Measurements from ENCODE around the gene RALGAPA1. TPM values are rescaled to one million over a fixed set of nuclear protein-coding genes. Genes with fewer than 3 reads are reported as not detected.
"Not testable (repeated sequence)": the region's sequence is repeated elsewhere in the genome, so short reads cannot be mapped to it uniquely, and the experiment has no call there.

The RALGAPA1 gene
- polyA plus RNA-seq, 1 donor from 2014 or later, result 73.3 TPM

DNA sequence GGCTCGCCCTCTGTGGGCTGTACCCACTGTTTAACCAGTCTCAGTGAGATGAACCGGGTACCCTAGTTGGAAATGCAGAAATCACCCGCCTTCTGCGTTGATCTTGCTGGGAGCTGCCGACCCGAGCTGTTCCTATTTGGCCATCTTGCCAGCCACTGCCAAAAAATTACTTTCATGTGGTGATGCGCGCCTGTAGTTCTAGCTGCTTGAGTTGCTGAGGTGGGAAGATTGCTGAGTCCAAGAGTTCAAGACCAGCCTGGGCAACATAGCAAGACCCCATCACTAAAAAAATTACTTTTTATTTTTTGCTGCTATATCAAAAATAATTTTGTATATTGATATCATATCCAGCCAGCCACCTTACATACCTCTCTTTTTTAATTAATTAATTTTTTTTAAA is 35.4 kb upstream of the RALGAPA1 start:
- H3K9me2 ChIP-seq (ENCODE audit: insufficient read depth, low read length), result no peaks in the 10 kb centered on the region
- no peak overlapping the region for H3K9ac ChIP-seq (ENCODE audit: low read length)

DNA sequence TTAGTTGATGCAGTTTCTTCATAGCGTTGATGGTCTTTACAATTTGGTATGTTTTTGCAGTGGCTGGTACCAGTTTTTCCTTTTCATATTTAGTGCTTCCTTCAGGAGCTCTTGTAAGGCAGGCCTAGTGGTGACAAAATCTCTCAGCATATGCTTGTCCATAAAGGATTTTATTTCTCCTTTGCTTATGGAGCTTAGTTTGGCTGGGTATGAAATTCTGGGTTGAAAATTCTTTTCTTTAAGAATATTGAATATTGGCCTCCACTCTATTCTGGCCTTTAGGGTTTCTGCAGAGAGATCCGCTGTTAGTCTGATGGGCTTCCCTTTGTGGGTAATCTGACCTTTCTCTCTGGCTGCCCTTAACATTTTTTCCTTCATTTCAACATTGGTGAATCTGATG is 33.1 kb upstream of the RALGAPA1 start:
- H3K79me2 ChIP-seq (replicated peaks; ENCODE audit: insufficient read depth, low read length); H3F3A ChIP-seq (ENCODE audit: insufficient read depth, low read length, poor library complexity, severe bottlenecking); H3K4me3 ChIP-seq (ENCODE audit: low read length); H3K9me3 ChIP-seq (ENCODE audit: low read length); H2AFZ ChIP-seq (ENCODE audit: low read depth, low read length); H4K20me1 ChIP-seq (ENCODE audit: insufficient read depth); H3K36me3 ChIP-seq (ENCODE audit: insufficient read depth, low read length); H3K27me3 ChIP-seq (ENCODE audit: insufficient read depth, low read depth, low read length); H3K9me2 ChIP-seq (ENCODE audit: insufficient read depth, low read length); H3K9ac ChIP-seq (ENCODE audit: low read length); H3K27ac ChIP-seq (ENCODE audit: low read length); H3K4me2 ChIP-seq (ENCODE audit: low read length): not testable (repeated sequence)

More for the DNA sequence above, 35.4 kb upstream of the RALGAPA1 start:
- H4K20me1 ChIP-seq (ENCODE audit: insufficient read depth), result no peaks in the 10 kb centered on the region
- no peaks in the 10 kb centered on the region for H3F3A ChIP-seq (ENCODE audit: insufficient read depth, low read length, poor library complexity, severe bottlenecking)
- no peaks in the 10 kb centered on the region for H3K27me3 ChIP-seq (ENCODE audit: insufficient read depth, low read depth, low read length)
- no peaks in the 10 kb centered on the region for H3K36me3 ChIP-seq (ENCODE audit: insufficient read depth, low read length)
- no peak for TF ChIP-seq POLR2AphosphoS5 (IDR thresholded peaks at IDR 0.05)
- TF ChIP-seq EZH2 (IDR thresholded peaks at IDR 0.05; ENCODE audit: borderline replicate concordance, insufficient read depth, low read length, poor library complexity, severe bottlenecking), result no peak
- no peak for TF ChIP-seq RAD21 (conservative IDR thresholded peaks at IDR 0.05)
- TF ChIP-seq, protein P1, sequence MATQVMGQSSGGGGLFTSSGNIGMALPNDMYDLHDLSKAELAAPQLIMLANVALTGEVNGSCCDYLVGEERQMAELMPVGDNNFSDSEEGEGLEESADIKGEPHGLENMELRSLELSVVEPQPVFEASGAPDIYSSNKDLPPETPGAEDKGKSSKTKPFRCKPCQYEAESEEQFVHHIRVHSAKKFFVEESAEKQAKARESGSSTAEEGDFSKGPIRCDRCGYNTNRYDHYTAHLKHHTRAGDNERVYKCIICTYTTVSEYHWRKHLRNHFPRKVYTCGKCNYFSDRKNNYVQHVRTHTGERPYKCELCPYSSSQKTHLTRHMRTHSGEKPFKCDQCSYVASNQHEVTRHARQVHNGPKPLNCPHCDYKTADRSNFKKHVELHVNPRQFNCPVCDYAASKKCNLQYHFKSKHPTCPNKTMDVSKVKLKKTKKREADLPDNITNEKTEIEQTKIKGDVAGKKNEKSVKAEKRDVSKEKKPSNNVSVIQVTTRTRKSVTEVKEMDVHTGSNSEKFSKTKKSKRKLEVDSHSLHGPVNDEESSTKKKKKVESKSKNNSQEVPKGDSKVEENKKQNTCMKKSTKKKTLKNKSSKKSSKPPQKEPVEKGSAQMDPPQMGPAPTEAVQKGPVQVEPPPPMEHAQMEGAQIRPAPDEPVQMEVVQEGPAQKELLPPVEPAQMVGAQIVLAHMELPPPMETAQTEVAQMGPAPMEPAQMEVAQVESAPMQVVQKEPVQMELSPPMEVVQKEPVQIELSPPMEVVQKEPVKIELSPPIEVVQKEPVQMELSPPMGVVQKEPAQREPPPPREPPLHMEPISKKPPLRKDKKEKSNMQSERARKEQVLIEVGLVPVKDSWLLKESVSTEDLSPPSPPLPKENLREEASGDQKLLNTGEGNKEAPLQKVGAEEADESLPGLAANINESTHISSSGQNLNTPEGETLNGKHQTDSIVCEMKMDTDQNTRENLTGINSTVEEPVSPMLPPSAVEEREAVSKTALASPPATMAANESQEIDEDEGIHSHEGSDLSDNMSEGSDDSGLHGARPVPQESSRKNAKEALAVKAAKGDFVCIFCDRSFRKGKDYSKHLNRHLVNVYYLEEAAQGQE (IDR thresholded peaks at IDR 0.05; ENCODE audit: borderline replicate concordance), result no peak
- no peak for TF ChIP-seq MXI1 (conservative IDR thresholded peaks at IDR 0.05; ENCODE audit: poor library complexity, severe bottlenecking)
- H3K9me3 ChIP-seq (ENCODE audit: low read length), result no peaks in the 10 kb centered on the region
- H3K4me3 ChIP-seq (ENCODE audit: low read length), result no peak overlapping the region
- no peak overlapping the region for H3K27ac ChIP-seq (ENCODE audit: low read length)
- H2AFZ ChIP-seq (ENCODE audit: low read depth, low read length), result no peak overlapping the region
- no peak overlapping the region for H3K4me2 ChIP-seq (ENCODE audit: low read length)
- no peaks in the 10 kb centered on the region for H3K79me2 ChIP-seq (replicated peaks; ENCODE audit: insufficient read depth, low read length)

DNA sequence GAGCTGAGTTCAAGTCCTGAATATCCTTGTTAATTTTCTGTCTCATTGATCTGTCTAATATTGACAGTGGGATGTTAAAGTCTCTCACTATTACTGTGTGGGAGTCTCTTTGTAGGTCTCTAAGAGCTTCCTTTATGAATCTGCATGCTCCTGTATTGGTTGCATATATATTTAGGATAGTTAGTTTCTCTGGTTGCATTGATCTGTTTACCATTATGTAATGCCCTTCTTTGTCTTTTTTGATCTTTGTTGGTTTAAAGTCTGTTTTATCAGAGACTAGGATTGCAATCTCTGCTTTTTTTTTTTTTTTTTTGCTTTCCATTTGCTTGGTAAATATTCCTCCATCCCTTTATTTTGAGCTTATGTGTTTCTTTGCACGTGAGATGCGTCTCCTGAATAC is 32.6 kb upstream of the RALGAPA1 start:
- not testable (repeated sequence) for H4K20me1 ChIP-seq (ENCODE audit: insufficient read depth); H3K9me2 ChIP-seq (ENCODE audit: insufficient read depth, low read length); H3K4me3 ChIP-seq (ENCODE audit: low read length); H3K79me2 ChIP-seq (replicated peaks; ENCODE audit: insufficient read depth, low read length); H3K27me3 ChIP-seq (ENCODE audit: insufficient read depth, low read depth, low read length); H3K36me3 ChIP-seq (ENCODE audit: insufficient read depth, low read length); H3K9me3 ChIP-seq (ENCODE audit: low read length); H3K9ac ChIP-seq (ENCODE audit: low read length); H3K27ac ChIP-seq (ENCODE audit: low read length); H2AFZ ChIP-seq (ENCODE audit: low read depth, low read length); H3K4me2 ChIP-seq (ENCODE audit: low read length); H3F3A ChIP-seq (ENCODE audit: insufficient read depth, low read length, poor library complexity, severe bottlenecking)

DNA sequence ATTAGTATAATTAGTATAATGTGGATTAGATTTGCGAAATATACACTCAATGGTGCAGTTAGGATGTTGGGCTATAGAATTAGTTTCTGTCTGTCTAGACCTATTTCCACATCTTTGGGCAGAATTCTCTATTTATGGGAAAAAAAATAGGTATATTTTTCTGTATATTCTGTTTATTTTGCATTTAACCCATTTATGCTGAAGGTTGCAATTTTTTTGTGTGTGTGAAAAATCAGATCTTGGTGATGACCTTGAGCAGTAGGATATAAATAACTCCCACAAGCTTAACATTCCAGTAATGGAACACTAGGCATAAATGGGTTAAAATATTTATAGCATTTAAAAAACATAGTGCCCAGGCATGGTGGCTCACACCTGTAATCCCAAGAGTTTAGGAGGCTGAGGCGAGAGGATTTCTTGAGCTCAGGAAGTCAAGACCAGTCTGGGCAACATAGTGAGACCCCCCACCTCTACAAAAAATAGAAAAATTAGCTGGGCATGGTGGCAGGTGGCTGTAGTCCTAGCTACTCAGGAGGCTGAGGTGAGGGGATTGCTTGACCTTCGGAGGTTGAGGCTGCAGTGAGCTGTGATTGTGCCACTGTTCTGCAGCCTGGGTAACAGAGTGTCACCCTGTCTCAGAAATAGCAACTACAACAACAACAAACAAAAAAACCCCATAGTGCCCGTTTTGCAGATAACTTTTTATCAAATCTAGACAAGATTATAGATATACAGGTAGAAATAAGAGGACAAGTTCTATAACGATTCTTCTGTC is 26.3 kb upstream of the RALGAPA1 start:
- no peak overlapping the region for H3K9ac ChIP-seq (ENCODE audit: low read length)
- no peak overlapping the region for H3K4me2 ChIP-seq (ENCODE audit: low read length)
- no peak overlapping the region for H3K4me3 ChIP-seq (ENCODE audit: low read length)
- H3K9me3 ChIP-seq (ENCODE audit: low read length), result no peaks in the 10 kb centered on the region
- peaks cover 6% of the 10 kb centered on the region for H3K36me3 ChIP-seq (ENCODE audit: insufficient read depth, low read length)
- no peaks in the 10 kb centered on the region for H3K27me3 ChIP-seq (ENCODE audit: insufficient read depth, low read depth, low read length)
- no peak overlapping the region for H2AFZ ChIP-seq (ENCODE audit: low read depth, low read length)
- H3K9me2 ChIP-seq (ENCODE audit: insufficient read depth, low read length), result no peaks in the 10 kb centered on the region
- no peaks in the 10 kb centered on the region for H3K79me2 ChIP-seq (replicated peaks; ENCODE audit: insufficient read depth, low read length)
- H3F3A ChIP-seq (ENCODE audit: insufficient read depth, low read length, poor library complexity, severe bottlenecking), result no peaks in the 10 kb centered on the region
- H4K20me1 ChIP-seq (ENCODE audit: insufficient read depth), result no peaks in the 10 kb centered on the region
- H3K27ac ChIP-seq (ENCODE audit: low read length), result no peak overlapping the region
- TF ChIP-seq, protein P2, sequence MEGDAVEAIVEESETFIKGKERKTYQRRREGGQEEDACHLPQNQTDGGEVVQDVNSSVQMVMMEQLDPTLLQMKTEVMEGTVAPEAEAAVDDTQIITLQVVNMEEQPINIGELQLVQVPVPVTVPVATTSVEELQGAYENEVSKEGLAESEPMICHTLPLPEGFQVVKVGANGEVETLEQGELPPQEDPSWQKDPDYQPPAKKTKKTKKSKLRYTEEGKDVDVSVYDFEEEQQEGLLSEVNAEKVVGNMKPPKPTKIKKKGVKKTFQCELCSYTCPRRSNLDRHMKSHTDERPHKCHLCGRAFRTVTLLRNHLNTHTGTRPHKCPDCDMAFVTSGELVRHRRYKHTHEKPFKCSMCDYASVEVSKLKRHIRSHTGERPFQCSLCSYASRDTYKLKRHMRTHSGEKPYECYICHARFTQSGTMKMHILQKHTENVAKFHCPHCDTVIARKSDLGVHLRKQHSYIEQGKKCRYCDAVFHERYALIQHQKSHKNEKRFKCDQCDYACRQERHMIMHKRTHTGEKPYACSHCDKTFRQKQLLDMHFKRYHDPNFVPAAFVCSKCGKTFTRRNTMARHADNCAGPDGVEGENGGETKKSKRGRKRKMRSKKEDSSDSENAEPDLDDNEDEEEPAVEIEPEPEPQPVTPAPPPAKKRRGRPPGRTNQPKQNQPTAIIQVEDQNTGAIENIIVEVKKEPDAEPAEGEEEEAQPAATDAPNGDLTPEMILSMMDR (IDR thresholded peaks at IDR 0.05; ENCODE audit: poor library complexity, severe bottlenecking), result no peak
- no peak for TF ChIP-seq RAD21 (conservative IDR thresholded peaks at IDR 0.05)
- TF ChIP-seq POLR2AphosphoS5 (IDR thresholded peaks at IDR 0.05), result no peak
- TF ChIP-seq EP300 (conservative IDR thresholded peaks at IDR 0.05; ENCODE audit: poor library complexity, severe bottlenecking), result no peak
- no peak for TF ChIP-seq EZH2 (IDR thresholded peaks at IDR 0.05; ENCODE audit: borderline replicate concordance, insufficient read depth, low read length, poor library complexity, severe bottlenecking)
- TF ChIP-seq, protein P1 (IDR thresholded peaks at IDR 0.05; ENCODE audit: borderline replicate concordance), result no peak
- no peak for TF ChIP-seq MXI1 (conservative IDR thresholded peaks at IDR 0.05; ENCODE audit: poor library complexity, severe bottlenecking)
- no peak for TF ChIP-seq SMC3 (conservative IDR thresholded peaks at IDR 0.05; ENCODE audit: poor library complexity)

All from neural cell (in vitro differentiated cells).